Measurements from ENCODE around the gene ZMYND11. TPM values are rescaled to one million over a fixed set of nuclear protein-coding genes. Genes with fewer than 3 reads are reported as not detected.
"Not testable (repeated sequence)": the region's sequence is repeated elsewhere in the genome, so short reads cannot be mapped to it uniquely, and the experiment has no call there.

Gene ZMYND11
- total RNA-seq, 1 donor from 2014 or later: 49.7 TPM

DNA sequence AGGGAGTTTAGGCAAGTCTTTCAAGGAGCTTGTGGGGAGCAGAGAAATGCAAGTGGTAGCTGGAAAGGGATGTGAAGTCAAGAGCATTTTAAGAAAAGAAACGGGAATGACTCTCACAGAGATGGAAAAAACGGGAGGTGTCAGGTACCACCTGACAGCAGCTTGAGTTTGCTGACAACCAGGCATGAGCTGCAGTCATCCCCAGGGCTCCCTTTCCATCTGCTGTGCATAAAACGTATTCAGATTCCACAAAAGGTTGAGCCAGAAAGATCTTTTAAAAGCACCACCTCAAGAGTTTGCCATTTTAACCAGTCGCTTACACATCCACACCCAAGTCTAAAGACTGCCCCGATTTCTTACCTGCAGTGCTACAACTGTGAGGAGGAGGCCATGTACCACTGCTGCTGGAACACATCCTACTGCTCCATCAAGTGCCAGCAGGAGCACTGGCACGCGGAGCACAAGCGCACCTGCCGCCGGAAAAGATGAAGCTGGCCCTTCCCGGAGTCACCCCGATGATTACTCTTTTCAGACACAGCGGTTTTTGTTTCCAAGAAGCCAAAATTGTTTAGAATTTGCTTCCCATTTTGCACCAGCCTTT, 116.8 kb downstream of the ZMYND11 start:
- H3K4me3 Mint-ChIP-seq: no peak overlapping the region
- peaks cover 12% of the 10 kb centered on the region for H3K36me3 Mint-ChIP-seq (ENCODE audit: low read depth)
- H3K27ac Mint-ChIP-seq (ENCODE audit: unreplicated experiment): no peak overlapping the region
- TF ChIP-seq, protein P1, sequence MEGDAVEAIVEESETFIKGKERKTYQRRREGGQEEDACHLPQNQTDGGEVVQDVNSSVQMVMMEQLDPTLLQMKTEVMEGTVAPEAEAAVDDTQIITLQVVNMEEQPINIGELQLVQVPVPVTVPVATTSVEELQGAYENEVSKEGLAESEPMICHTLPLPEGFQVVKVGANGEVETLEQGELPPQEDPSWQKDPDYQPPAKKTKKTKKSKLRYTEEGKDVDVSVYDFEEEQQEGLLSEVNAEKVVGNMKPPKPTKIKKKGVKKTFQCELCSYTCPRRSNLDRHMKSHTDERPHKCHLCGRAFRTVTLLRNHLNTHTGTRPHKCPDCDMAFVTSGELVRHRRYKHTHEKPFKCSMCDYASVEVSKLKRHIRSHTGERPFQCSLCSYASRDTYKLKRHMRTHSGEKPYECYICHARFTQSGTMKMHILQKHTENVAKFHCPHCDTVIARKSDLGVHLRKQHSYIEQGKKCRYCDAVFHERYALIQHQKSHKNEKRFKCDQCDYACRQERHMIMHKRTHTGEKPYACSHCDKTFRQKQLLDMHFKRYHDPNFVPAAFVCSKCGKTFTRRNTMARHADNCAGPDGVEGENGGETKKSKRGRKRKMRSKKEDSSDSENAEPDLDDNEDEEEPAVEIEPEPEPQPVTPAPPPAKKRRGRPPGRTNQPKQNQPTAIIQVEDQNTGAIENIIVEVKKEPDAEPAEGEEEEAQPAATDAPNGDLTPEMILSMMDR (conservative IDR thresholded peaks at IDR 0.05): no peak
- H3K4me1 Mint-ChIP-seq: no peaks in the 10 kb centered on the region
- H3K27me3 Mint-ChIP-seq (ENCODE audit: low read depth): no peaks in the 10 kb centered on the region
- no peak for DNase-seq (ENCODE audit: low read depth, low spot score)
- H3K9me3 Mint-ChIP-seq: no peaks in the 10 kb centered on the region

- H3K4me3 Mint-ChIP-seq: no peak overlapping the region
- no peaks in the 10 kb centered on the region for H3K9me3 Mint-ChIP-seq
- H3K36me3 Mint-ChIP-seq (ENCODE audit: low read depth): peaks cover 4% of the 10 kb centered on the region
- DNase-seq (ENCODE audit: low read depth, low spot score): no peak
- TF ChIP-seq, protein P1 (conservative IDR thresholded peaks at IDR 0.05): no peak
- H3K4me1 Mint-ChIP-seq: no peaks in the 10 kb centered on the region
- H3K27me3 Mint-ChIP-seq (ENCODE audit: low read depth): no peaks in the 10 kb centered on the region
- no peak overlapping the region for H3K27ac Mint-ChIP-seq (ENCODE audit: unreplicated experiment)
These were observed 125.7 kb downstream of the ZMYND11 start for GRCh38 chr10:260819-261429.

- H3K36me3 Mint-ChIP-seq (ENCODE audit: low read depth); DNase-seq (ENCODE audit: low read depth, low spot score); H3K27me3 Mint-ChIP-seq (ENCODE audit: low read depth); H3K27ac Mint-ChIP-seq (ENCODE audit: unreplicated experiment); H3K4me3 Mint-ChIP-seq; H3K4me1 Mint-ChIP-seq; H3K9me3 Mint-ChIP-seq: not testable (repeated sequence)
These were observed 129.2 kb downstream of the ZMYND11 start for GRCh38 chr10:264160-265073.

DNA sequence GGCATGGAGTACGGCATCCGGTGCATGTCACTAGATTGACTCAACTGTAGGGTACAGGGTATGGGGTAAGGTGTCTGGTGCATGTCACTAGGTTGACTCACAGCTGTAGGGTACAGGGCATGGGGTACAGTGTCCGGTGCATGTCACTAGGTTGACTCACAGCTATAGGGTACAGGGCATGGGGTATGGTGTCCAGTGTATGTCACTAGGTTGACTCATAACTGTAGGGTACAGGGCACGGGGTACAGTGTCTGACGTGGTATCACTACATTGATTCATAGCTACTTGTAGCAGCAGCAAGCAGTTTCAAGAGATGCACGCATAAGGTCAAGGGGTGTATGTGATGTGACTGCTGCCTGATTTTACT, 129.8 kb downstream of the ZMYND11 start:
- H3K27me3 Mint-ChIP-seq (ENCODE audit: low read depth); DNase-seq (ENCODE audit: low read depth, low spot score); H3K27ac Mint-ChIP-seq (ENCODE audit: unreplicated experiment); H3K9me3 Mint-ChIP-seq; H3K4me3 Mint-ChIP-seq; H3K36me3 Mint-ChIP-seq (ENCODE audit: low read depth); H3K4me1 Mint-ChIP-seq: not testable (repeated sequence)

GRCh38 chr10:265816-266588, 130.7 kb downstream of the ZMYND11 start:
- H3K27ac Mint-ChIP-seq (ENCODE audit: unreplicated experiment); H3K4me3 Mint-ChIP-seq; H3K4me1 Mint-ChIP-seq; DNase-seq (ENCODE audit: low read depth, low spot score); H3K36me3 Mint-ChIP-seq (ENCODE audit: low read depth); H3K27me3 Mint-ChIP-seq (ENCODE audit: low read depth); H3K9me3 Mint-ChIP-seq: not testable (repeated sequence)

DNA sequence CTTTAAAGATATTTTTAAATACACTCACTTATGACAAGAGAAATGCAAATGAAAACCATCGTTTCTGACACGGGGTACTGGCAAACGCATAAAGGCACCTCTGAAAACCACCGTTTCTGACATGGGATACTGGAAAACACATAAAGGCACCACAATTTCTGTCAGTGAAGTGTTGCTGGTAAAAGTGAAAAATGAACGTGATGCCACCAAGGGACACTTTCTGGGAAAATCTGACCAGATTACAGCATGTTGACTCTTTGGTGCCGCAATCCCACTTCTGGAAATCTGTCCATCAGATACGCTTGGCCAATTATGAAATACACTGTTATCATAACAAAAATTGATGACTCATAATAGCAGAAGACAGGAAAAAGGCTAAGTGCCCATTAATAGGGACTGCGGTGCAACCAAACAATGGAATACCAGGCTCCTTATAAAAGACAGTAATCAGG, 131.7 kb downstream of the ZMYND11 start:
- Mint-ChIP-seq H3K4me3 (no peak overlapping the region), H3K36me3 (ENCODE audit: low read depth) (peaks cover 2% of the 10 kb centered on the region), H3K27me3 (ENCODE audit: low read depth) (no peaks in the 10 kb centered on the region), H3K9me3 (no peaks in the 10 kb centered on the region), H3K4me1 (peaks cover 4% of the 10 kb centered on the region), H3K27ac (ENCODE audit: unreplicated experiment) (no peak overlapping the region)
- TF ChIP-seq, protein P1 (conservative IDR thresholded peaks at IDR 0.05): no peak
- no peak for DNase-seq (ENCODE audit: low read depth, low spot score)
